ENCODE data around the gene GSN. TPM values are rescaled to one million over a fixed set of nuclear protein-coding genes. Genes with fewer than 3 reads are reported as not detected.

GSN gene
- total and polyA plus RNA-seq, 2 of the 13 experiments (the other 11 are each of a cell fraction or from before 2014, with no cell fraction given), result 294 to 307 TPM

DNA sequence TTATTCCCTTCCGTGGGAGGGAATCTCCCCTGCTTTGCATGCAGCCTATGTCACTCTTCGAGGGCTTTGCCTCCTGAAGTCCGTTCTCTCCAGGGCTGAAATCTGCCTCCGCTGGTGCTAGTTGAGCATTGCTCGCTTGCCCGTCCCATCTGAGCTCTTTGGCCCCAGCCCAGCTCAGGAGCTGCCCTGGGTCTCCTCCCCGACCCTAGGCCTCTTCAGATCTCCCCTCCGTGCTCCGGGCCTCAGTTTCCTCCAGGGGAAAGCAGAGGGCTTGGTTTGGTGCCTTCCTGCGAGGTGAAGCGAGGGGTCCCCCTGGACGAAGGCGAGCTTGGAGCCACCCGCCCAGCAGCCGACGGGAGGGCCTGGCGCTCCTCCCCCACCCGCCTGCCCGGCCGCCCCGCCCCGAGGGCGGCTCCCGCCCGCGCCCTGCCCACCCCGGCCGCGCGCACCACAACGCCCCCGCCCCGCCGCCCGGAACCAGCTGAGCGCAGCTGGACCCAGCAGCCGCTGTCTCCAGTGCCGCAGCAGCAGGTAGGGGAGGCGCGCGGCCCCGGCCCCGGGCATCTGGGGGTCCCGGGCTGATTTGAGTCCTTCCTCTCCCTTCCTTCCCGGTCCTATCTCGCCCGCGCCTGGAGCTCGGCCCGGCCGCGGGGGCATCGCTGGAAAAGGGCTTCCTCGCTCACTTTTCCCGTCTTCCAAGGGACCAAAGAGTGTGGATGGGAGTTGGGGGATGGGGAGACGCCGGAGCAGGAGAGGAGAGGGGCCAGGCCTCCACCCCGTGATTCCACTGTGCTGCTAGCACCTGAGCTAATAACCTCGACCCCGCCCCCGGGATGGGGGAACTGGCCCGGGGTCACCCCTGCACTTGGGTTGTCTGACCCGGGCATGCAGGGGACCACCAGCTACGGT is at the start of gene GSN (continued):
- TF ChIP-seq MAF1 (CRISPR knock-in tag; IDR thresholded peaks at IDR 0.05; ENCODE audit: borderline replicate concordance), result no peak
- TF ChIP-seq POLR2G (IDR thresholded peaks at IDR 0.05; ENCODE audit: low read depth, low read length), result peak; percentile 67
- no peak for TF ChIP-seq ZNF496 (CRISPR knock-in tag; IDR thresholded peaks at IDR 0.05; ENCODE audit: insufficient replicate concordance)
- no peak for TF ChIP-seq ZNF530 (CRISPR knock-in tag; IDR thresholded peaks at IDR 0.05; ENCODE audit: low read depth)
- no peak for TF ChIP-seq NR0B2 (CRISPR knock-in tag; IDR thresholded peaks at IDR 0.05)
- no peak for TF ChIP-seq SMYD3 (CRISPR knock-in tag; IDR thresholded peaks at IDR 0.05)
- no peak for TF ChIP-seq ZNF850 (CRISPR knock-in tag; conservative IDR thresholded peaks at IDR 0.05)
- no peak for TF ChIP-seq TFDP1 (CRISPR knock-in tag; IDR thresholded peaks at IDR 0.05; ENCODE audit: borderline replicate concordance)
- TF ChIP-seq ZBTB40 (IDR thresholded peaks at IDR 0.05), result no peak
- TF ChIP-seq ZBTB40 (CRISPR knock-in tag; IDR thresholded peaks at IDR 0.05), result no peak
- TF ChIP-seq ZNF260 (CRISPR knock-in tag; IDR thresholded peaks at IDR 0.05; ENCODE audit: borderline replicate concordance, low read depth), result no peak
- TF ChIP-seq TMF1 (CRISPR knock-in tag; IDR thresholded peaks at IDR 0.05; ENCODE audit: low read depth), result 0 out of 2 replicates have a peak, but pooled peaks have one; percentile 50
- no peak for TF ChIP-seq PRDM4 (CRISPR knock-in tag; IDR thresholded peaks at IDR 0.05; ENCODE audit: borderline replicate concordance)
- TF ChIP-seq KDM2A (CRISPR knock-in tag; IDR thresholded peaks at IDR 0.05; ENCODE audit: borderline replicate concordance, low read depth), result no peak
- TF ChIP-seq JUNB (CRISPR knock-in tag; IDR thresholded peaks at IDR 0.05; ENCODE audit: borderline replicate concordance), result no peak

Measured in HepG2 (cell line).